BJ (cell line): Measurements from ENCODE around the gene ETV7. TPM values are rescaled to one million over a fixed set of nuclear protein-coding genes. Genes with fewer than 3 reads are reported as not detected.

Source experiments
- CTCF ChIA-PET: fragments of 350-600 bp; formaldehyde crosslinking; extraction: SDS; loops from one replicate; lab custom pipeline; 2021; ENCODE audit warnings: antibody characterized with exemption, inconsistent platforms; lab: Yijun Ruan, JAX
- POLR2A ChIA-PET: fragments of 300-600 bp; sonication (Branson Sonifier 250); formaldehyde crosslinking; extraction: SDS; loops from one replicate; lab custom pipeline; 2021; ENCODE audit warnings: antibody characterized with exemption; lab: Charles Lee
- DNase-seq: peaks from one replicate; pipeline ENCODE4 v3.0.0-alpha.2; 2011; ENCODE audit warnings: low read depth
- H3K27me3 ChIP-seq: 2 replicates; pipeline ENCODE4 v1.6.0; 2011; ENCODE audit warnings: low read length; ENCODE audit not compliant: control insufficient read depth, insufficient read depth
- H3K36me3 ChIP-seq: 2 replicates; pipeline ENCODE4 v1.5.1; 2011; ENCODE audit warnings: low read length; ENCODE audit not compliant: control insufficient read depth, insufficient read depth
- H3K4me3 ChIP-seq: 2 replicates; pipeline ENCODE4 v1.5.1; 2011; ENCODE audit warnings: low read depth, mild to moderate bottlenecking, control low read depth, low read length
- polyA plus RNA-seq: library from polyadenylated mRNA; depleted of rRNA; stranded (reverse); fragments of >200 nt; gene quantifications from 2 replicates; pipeline ENCODE4 v1.2.3, GENCODE V29; 2011
- TF ChIP-seq, protein P1 (sequence below): IDR thresholded peaks from 2 replicates; pipeline ENCODE4 v1.5.1; 2011; ENCODE audit warnings: low read depth, mild to moderate bottlenecking, control low read depth, inconsistent platforms, low read length, moderate library complexity; ENCODE audit not compliant: insufficient read depth

The ETV7 gene
- polyA plus RNA-seq, 1 experiment = 1.8 TPM

DNA sequence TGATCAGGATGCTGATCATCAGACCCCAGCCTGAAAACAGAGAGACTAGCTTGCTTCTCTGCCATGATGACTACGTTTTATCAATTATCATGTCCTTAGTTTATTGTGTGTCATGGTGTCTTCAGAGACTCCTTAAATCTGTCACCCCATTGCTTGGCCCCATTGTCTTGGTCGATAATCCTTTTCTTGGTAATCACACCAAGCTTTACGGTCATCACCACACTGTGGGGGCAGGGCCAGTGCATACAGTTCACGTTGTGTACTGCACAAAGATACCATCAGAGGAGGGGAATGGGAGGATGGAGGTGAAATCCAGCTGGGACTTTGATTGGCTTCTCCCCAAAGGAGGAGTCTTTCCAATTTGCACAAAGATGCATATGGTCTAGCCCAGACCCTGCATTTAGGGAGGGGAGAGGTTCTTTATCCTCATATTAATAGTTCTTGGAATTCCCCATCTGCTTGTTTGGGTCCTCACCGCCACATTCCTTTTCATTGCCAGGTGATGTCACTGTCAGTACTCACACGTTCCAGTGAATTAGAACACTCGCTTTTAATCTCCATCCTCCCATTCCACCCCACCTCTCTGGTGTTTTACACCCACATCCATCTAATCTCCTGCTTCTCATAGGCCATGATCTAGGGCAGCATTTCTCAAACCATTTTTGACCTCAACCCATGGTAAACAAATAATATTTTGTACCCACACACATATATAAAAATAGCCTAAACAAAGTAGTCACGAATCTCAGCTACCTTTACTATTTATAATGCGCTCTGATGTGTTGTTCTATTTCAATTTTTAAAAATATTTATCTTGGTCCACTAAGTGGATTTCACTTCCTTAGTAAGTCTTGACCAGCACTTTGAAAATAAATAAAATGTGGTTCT lies 5.7 kb downstream of the ETV7 start:
- CTCF ChIA-PET = interaction anchor here (1.7 kb wide), 1 partner anchor 79 kb away, joined by 5 read pairs; no protein-coding TSS in a partner anchor
- Histone ChIP-seq H3K4me3 (no peak overlapping the region), H3K27me3 (no peaks in the 10 kb centered on the region), H3K36me3 (no peaks in the 10 kb centered on the region)
- TF ChIP-seq, protein P1, sequence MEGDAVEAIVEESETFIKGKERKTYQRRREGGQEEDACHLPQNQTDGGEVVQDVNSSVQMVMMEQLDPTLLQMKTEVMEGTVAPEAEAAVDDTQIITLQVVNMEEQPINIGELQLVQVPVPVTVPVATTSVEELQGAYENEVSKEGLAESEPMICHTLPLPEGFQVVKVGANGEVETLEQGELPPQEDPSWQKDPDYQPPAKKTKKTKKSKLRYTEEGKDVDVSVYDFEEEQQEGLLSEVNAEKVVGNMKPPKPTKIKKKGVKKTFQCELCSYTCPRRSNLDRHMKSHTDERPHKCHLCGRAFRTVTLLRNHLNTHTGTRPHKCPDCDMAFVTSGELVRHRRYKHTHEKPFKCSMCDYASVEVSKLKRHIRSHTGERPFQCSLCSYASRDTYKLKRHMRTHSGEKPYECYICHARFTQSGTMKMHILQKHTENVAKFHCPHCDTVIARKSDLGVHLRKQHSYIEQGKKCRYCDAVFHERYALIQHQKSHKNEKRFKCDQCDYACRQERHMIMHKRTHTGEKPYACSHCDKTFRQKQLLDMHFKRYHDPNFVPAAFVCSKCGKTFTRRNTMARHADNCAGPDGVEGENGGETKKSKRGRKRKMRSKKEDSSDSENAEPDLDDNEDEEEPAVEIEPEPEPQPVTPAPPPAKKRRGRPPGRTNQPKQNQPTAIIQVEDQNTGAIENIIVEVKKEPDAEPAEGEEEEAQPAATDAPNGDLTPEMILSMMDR = no peak
- POLR2A ChIA-PET = no interaction called here
- no peak for DNase-seq

DNA sequence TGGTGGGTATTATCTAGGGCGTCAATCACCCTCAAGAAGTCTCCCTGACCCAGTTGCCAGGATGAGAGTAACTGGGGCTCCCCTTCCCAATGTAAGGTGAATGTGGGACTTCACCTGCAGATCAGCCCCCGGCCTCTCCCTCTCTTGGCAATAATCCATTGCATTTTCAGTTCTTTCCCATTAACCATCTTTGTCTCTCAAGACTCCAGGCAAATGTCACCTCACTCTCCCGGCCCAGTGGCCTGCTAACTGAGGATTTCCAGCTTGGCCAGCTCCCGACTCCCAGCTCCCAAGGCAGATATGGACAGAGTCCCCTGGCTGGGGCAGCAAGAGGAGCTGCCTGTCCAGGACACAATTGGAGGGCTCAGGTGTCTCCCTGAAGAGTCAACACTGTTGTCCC lies 7.3 kb downstream of the ETV7 start:
- H3K4me3 ChIP-seq = no peak overlapping the region
- DNase-seq = no peak
- POLR2A ChIA-PET = no interaction called here
- TF ChIP-seq, protein P1 = no peak
- H3K36me3 ChIP-seq = no peaks in the 10 kb centered on the region
- CTCF ChIA-PET = interaction anchor here (1.3 to 1.7 kb wide), 2 partner anchors 13 to 78 kb away, joined by 5 read pairs; no protein-coding TSS in a partner anchor
- H3K27me3 ChIP-seq = 0 out of 2 replicates have a peak, but pooled peaks cover under 1% of the 10 kb centered on the region

DNA sequence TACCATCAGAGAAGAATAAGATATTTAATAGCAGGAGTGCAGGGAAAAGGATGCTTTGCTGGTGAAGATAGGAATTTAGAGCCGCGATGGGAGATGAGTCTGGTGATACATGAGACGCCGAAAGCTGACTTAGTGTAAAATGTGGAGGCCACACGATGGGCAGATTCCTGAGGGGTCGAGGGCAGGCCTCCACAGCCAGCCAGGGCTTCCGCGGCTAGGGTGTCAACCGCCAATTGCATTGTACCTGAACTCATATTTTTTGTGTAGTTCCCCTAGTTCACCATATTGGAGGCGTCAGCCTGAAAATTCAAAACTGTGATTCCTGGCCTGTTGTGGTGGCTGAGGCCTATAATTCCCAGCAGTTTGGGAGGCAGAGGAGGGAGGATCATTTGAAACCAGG lies 8.5 kb downstream of the ETV7 start:
- peaks cover 2% of the 10 kb centered on the region; the same call in 1 of the 2 replicates for H3K27me3 ChIP-seq
- H3K36me3 ChIP-seq = no peaks in the 10 kb centered on the region
- ChIA-PET POLR2A (no interaction called here), CTCF (no interaction called here)
- H3K4me3 ChIP-seq = no peak overlapping the region
- TF ChIP-seq, protein P1 = no peak
- DNase-seq = no peak

DNA sequence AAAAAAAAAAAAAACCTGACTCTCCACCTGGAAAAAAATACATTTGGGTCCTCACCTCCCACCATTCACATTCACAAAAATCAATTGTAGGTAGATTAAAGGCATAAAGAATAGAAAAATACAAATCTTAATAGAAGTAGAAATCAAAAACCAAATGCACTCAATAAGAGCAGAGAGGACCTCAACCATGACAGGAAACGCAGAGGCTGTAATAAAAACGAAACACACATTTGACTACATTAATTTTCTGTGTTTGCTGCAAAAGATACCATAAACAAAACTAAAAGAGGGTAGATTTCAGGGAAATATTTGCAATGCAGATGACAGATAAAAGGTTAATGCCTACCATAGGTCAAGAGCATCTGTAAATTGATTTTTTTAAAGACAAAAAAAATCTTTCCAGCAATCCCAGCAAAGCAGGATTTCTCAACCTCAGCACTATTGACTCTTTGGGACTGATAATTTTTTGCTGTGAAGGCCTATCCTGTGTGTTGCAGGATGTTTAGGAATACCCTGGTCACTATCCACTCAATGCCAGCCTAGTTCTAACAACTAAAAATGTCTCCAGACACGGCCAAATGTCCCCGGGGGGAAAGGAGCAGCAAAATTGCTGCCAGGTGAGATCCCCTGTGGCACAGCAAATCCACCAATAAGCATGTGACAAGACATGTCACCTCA lies 9.1 kb downstream of the ETV7 start:
- TF ChIP-seq, protein P1 = no peak
- H3K36me3 ChIP-seq = no peaks in the 10 kb centered on the region
- no peak overlapping the region for H3K4me3 ChIP-seq
- ChIA-PET POLR2A (no interaction called here), CTCF (interaction anchor here (0.6 kb wide), 1 partner anchor 382 kb away, joined by 3 read pairs; no protein-coding TSS in a partner anchor)
- H3K27me3 ChIP-seq = peaks cover 2% of the 10 kb centered on the region; the same call in 1 of the 2 replicates
- DNase-seq = no peak

DNA sequence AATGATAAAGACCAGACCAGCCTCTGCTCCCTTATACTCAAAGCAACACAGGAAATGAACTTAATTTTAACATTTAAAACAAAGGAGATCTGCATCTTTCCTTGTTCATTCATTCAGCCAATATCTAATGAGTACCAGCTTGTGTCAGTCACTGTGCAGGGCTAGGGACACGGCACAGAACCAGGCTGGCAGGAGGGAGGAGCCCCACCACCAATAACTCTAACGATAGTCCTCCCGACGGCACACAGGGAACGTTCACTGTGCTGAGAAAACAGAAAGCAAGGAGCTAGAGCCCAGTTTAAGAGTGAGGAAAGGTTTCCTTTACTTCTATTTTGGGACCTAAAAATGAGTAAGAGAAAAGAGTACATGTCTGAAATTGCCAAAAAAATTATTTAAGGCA lies 9.9 kb downstream of the ETV7 start:
- Histone ChIP-seq H3K27me3 (peaks cover 2% of the 10 kb centered on the region; the same call in 1 of the 2 replicates), H3K4me3 (no peak overlapping the region), H3K36me3 (no peaks in the 10 kb centered on the region)
- CTCF ChIA-PET = interaction anchor here (0.6 kb wide), 1 partner anchor 382 kb away, joined by 3 read pairs; no protein-coding TSS in a partner anchor
- no peak for DNase-seq
- POLR2A ChIA-PET = no interaction called here
- TF ChIP-seq, protein P1 = no peak
